Tibial nerve (tissue), 4 donors: ENCODE data around the gene TTPAL.

ENCODE experiments used
- CTCF ChIP-seq, 5 experiments: fragments of 200-600 bp in 3 of 5; fragments of 450-650 bp in 2 of 5; sonication (generic) in 3 of 5; IDR thresholded peaks; one replicate each; pipeline ENCODE4 v1.5.1; 2016 to 2019; ENCODE audit warnings: antibody characterized with exemption in 5 of 5, mild to moderate bottlenecking in 3 of 5, moderate library complexity in 2 of 5
- EP300 ChIP-seq, 2 donors: sonication (generic); formaldehyde crosslinking; IDR thresholded peaks; one replicate each; pipeline ENCODE4 v1.6.1; 2017; ENCODE audit warnings: antibody characterized with exemption in 2 of 2, mild to moderate bottlenecking in 1 of 2
- POLR2A ChIP-seq, 2 donors: fragments of 450-650 bp; IDR thresholded peaks; one replicate each; pipeline ENCODE4 v1.6.1; 2017; ENCODE audit warnings: antibody characterized with exemption in 2 of 2, mild to moderate bottlenecking in 2 of 2, moderate library complexity in 2 of 2

- TF ChIP-seq CTCF (IDR thresholded peaks at IDR 0.05) (no peak), EP300 (IDR thresholded peaks at IDR 0.05) (no peak), POLR2A (IDR thresholded peaks at IDR 0.05) (no peak)
Observed at GRCh38 chr20:44522841-44523240, 47.2 kb downstream of the TTPAL start.
